Measurements from ENCODE around the gene SEMA3A.

Gene SEMA3A

GRCh38 chr7:84105586-84105985 is 89.0 kb downstream of the SEMA3A start:
- TF ChIP-seq GLIS3 (CRISPR knock-in tag; IDR thresholded peaks at IDR 0.05) = no peak
- no peak for TF ChIP-seq ZNF565 (CRISPR knock-in tag; conservative IDR thresholded peaks at IDR 0.05; ENCODE audit: low read depth)
- TF ChIP-seq ISL1 (CRISPR knock-in tag; IDR thresholded peaks at IDR 0.05) = 0 out of 2 replicates have a peak, but pooled peaks have one; percentile 52
- no peak for TF ChIP-seq BACH2 (CRISPR knock-in tag; IDR thresholded peaks at IDR 0.05; ENCODE audit: borderline replicate concordance)
- no peak for TF ChIP-seq RARB (CRISPR knock-in tag; IDR thresholded peaks at IDR 0.05)
- TF ChIP-seq PATZ1 (CRISPR knock-in tag; IDR thresholded peaks at IDR 0.05; ENCODE audit: borderline replicate concordance) = no peak
- ATAC-seq = peak; percentile 64

- no peak for ATAC-seq
- TF ChIP-seq ISL1 (CRISPR knock-in tag; IDR thresholded peaks at IDR 0.05) (no peak), ZFP30 (CRISPR knock-in tag; IDR thresholded peaks at IDR 0.05) (no peak), BACH2 (CRISPR knock-in tag; IDR thresholded peaks at IDR 0.05; ENCODE audit: borderline replicate concordance) (no peak), RARB (CRISPR knock-in tag; IDR thresholded peaks at IDR 0.05) (no peak), ZC3H10 (CRISPR knock-in tag; IDR thresholded peaks at IDR 0.05) (no peak), GLIS3 (CRISPR knock-in tag; IDR thresholded peaks at IDR 0.05) (no peak), ZFP3 (CRISPR knock-in tag; IDR thresholded peaks at IDR 0.05) (no peak), TSHZ2 (CRISPR knock-in tag; IDR thresholded peaks at IDR 0.05) (no peak), TCF4 (CRISPR knock-in tag; IDR thresholded peaks at IDR 0.05; ENCODE audit: borderline replicate concordance) (no peak), ZNF8 (CRISPR knock-in tag; IDR thresholded peaks at IDR 0.05) (no peak), PATZ1 (CRISPR knock-in tag; IDR thresholded peaks at IDR 0.05; ENCODE audit: borderline replicate concordance) (no peak), CSDC2 (CRISPR knock-in tag; IDR thresholded peaks at IDR 0.05) (no peak), SNAI2 (CRISPR knock-in tag; IDR thresholded peaks at IDR 0.05) (no peak), ZNF565 (CRISPR knock-in tag; conservative IDR thresholded peaks at IDR 0.05; ENCODE audit: low read depth) (no peak), ARNTL (CRISPR knock-in tag; IDR thresholded peaks at IDR 0.05; ENCODE audit: borderline replicate concordance, low read depth) (no peak), PPARA (CRISPR knock-in tag; IDR thresholded peaks at IDR 0.05; ENCODE audit: borderline replicate concordance) (no peak), ZNF70 (CRISPR knock-in tag; IDR thresholded peaks at IDR 0.05) (no peak)
- TF ChIP-seq, protein P1, sequence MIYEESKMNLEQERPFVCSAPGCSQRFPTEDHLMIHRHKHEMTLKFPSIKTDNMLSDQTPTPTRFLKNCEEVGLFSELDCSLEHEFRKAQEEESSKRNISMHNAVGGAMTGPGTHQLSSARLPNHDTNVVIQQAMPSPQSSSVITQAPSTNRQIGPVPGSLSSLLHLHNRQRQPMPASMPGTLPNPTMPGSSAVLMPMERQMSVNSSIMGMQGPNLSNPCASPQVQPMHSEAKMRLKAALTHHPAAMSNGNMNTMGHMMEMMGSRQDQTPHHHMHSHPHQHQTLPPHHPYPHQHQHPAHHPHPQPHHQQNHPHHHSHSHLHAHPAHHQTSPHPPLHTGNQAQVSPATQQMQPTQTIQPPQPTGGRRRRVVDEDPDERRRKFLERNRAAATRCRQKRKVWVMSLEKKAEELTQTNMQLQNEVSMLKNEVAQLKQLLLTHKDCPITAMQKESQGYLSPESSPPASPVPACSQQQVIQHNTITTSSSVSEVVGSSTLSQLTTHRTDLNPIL (CRISPR knock-in tag; IDR thresholded peaks at IDR 0.05; ENCODE audit: low read depth) = no peak
These were observed 89.8 kb downstream of the SEMA3A start for GRCh38 chr7:84104826-84105225.

GRCh38 chr7:84102213-84102612 is 92.4 kb downstream of the SEMA3A start:
- no peak for TF ChIP-seq SNAI2 (CRISPR knock-in tag; IDR thresholded peaks at IDR 0.05)
- ATAC-seq = peak; percentile 68; the same call in 2 of the 3 replicates

DNA sequence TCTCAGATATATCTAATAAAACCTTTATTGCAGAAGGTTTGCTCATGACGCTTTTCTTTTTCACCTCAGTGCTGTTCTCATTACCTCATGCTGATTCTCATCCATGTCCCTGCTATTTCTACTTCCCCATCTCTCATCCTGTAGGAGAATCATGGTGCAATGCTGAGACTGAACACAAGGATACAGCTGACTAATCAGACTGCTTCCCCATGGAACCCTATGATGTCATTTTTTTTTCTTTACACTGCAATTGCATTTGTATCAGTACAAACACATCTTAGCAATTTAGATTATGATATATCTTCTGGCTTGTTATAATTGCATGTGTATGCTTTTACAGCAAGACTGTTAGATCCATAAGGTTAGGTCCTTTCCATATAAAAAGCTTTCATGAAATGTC is 93.7 kb downstream of the SEMA3A start:
- TF ChIP-seq, protein P1 (CRISPR knock-in tag; IDR thresholded peaks at IDR 0.05; ENCODE audit: low read depth) = peak; percentile 64; the same call in 1 of the 2 replicates
- no peak for TF ChIP-seq ARNTL (CRISPR knock-in tag; IDR thresholded peaks at IDR 0.05; ENCODE audit: borderline replicate concordance, low read depth)
- peak; percentile 80 for ATAC-seq
